HG03175 (cell line): Measurements from ENCODE around the gene ST3GAL2.
"Not testable (repeated sequence)": the region's sequence is repeated elsewhere in the genome, so short reads cannot be mapped to it uniquely, and the experiment has no call there.

ENCODE experiments used
- ATAC-seq: cut with Tn5 transposase; IDR thresholded peaks from one replicate; pipeline ENCODE4 v1.9.1; 2021; ENCODE audit warnings: mild to moderate bottlenecking, moderate library complexity; ENCODE audit not compliant: unreplicated experiment

Gene ST3GAL2

DNA sequence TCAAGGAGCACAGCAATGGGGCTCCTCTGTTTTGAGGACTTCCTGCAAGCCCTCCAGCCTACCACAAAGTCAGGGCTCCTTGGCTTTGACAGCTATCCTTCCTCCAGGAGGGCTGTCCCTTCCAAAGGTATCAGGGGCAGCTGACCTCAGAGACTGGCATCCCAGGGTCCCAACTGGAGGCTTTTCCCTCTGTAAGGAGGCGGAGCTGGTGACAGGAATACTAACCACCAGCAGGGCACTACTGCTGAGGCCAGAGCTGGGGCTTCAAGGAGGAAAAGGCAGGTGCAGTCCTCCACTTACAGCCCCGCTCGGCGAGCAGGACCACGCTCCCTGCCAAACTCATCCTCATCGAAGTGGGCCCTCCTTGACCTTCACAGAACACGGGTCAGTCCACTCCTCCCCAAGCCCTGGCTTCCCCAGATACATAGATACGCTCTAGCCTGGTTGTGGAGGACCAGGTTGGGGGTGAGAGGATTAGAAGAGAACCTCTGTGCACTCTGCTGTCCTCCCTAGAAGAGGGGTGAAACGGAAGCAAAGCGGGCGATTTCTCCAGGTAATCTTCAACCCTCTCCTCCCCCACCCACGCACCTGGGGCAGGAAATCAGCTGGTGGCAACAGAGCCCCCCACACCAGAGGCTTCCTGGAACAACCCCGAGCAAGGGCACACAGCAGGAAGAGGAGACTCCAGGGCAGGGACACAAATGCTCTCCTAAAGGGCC, 20.5 kb downstream of the ST3GAL2 start:
- no peak for ATAC-seq

DNA sequence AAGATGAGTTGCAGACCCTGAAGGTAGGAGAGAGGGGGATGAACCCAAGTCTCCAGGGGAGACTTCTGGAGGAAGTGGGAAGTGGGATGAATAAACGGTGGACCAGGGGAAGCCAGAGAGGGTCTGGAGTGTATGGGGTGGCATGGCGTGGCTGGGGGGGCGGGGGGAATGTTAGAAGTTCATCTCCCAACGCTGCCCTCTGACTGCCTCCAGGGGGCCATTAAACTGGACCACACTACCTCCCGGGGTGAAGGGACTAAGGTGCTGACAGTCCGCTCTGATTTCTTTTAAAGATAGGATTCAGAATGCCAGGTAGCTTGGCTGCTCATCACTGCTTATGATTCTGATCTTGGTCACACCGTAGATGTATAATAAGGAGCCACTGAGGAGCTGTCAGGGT, 21.2 kb downstream of the ST3GAL2 start:
- no peak for ATAC-seq

DNA sequence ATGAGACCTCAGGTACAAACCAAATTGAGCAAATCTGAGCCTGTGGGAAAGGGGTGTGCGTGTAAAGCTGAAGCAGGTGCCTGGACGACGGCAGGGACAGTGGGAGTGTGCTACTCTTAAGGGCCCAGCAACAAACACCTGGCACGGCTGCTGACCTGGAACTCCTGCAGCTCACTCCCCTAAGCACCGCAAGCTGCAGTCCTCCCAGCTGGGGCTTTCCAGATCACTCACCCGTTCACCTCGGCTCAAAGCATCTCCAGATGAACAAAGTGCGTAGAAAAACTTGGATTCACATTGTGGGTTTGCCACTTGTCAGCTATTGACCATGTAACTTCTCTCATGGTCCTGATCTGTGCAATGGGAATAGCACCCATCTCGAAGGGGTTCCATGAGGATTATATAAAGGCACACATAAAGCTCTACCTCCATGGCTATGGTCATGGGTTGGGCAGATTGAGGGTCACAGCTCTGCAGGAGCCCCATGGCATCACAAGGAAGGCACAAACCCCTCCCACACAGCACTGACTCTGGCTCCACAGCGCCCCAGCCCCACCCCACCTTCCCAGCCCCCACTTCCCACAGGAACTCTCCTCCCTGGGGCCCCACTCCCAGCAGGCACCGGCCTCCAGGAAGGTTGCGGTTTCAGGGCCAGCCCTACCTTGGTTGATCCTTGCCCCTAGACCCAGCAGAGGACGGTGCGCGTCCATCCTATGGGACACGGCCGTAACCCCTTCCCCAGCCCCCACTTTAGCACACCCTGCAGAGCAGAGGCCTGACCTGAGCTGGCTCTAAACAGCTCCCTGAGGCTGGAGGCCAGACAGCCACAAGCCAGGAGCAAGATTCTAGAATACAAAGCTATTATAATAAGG, 21.9 kb downstream of the ST3GAL2 start:
- ATAC-seq, result peak; percentile 82

DNA sequence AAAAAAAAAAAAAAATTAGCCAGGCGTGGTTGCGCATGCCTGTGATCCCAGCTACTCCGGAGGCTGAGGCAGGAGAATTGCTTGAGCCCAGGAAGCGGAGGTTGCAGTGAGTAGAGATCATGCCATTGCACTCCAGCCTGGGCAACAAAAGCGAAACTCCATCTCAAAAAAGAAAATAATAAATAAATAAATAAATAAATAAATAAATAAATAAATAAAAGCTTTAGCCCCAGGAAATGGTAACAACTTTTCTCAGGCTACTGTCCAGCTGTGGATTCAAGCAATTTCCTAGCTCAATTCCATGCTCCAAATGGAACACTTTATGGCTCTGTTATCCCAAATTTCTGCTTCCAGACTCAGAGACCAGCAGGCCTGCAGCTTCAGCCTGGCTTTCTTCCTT, 25.3 kb downstream of the ST3GAL2 start:
- not testable (repeated sequence) for ATAC-seq

DNA sequence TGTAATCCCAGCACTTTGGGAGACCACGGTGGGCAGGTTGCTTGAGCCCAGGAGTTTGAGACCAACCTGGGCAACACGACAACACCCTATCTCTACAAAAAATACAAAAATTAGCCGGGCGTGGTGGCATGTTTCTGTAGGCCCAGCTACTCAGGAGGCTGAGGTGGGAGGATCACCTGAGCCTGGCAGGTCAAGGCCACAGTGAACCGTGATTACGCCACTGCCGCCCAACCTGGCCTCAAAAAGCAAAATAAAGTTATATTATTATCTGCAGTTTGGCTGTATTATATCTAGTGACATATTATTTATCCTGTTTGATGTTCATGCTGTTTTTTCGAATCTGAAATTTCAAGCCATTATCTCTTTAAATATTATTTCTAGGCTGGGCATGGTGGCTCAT, 26.5 kb downstream of the ST3GAL2 start:
- no peak for ATAC-seq

DNA sequence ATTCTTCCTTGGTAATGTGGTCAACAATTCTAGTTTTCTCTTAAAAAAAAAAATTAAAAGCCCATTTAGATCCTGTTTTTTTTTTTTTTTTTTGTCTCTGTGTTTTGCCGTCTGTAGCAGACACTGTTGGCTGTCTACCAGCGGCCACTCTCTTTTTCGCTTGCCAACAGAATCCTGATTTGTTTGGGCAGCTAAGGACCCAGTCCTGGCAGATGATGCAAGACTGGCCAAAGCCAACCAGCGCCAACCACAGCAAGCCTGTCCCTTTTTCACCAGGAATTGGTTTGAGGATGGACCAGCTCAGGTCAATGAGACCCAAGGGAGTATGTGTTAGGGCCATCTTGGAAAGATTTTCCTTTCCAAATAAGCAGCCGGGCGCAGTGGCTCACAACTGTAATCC, 28.2 kb downstream of the ST3GAL2 start:
- no peak for ATAC-seq

DNA sequence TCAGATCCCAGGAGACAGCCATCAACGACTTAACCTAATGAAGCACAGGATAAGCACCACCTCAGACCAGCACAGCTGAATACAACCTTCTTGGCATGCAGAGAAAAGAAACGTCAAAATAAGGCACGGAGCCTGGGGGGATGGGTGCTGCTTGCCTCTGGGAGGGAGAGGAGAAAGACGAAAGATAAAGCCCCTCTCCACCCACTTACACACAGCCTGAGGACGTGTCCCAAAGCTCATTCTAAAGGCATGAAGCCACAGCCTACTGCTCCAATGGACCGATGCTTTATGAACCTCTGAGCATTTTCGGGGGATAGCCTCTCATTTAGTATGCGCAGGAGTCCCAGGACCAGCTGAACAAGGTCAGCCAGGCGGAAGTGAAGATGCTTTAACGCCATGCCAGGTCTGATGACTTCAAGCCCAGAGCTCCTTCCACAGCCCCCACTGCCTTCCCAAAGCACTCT, 31.1 kb downstream of the ST3GAL2 start:
- no peak for ATAC-seq

DNA sequence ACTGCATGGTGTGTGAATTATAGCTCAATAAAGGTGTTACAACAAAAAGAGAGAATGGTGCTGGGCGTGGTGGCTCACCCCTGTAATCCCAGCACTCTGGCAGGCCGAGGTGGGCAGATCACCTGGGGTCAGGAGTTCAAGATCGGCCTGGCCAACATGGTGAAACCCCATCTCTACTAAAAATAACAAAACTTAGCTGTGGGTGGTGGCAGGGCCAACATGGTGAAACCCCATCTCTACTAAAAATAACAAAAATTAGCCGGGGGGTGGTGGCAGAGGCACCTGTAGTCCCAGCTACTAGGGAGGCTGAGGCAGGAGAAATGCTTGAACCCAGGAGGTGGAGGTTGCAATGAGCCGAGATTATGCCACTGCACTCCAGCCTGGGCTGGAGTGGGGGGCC, 32.8 kb downstream of the ST3GAL2 start:
- not testable (repeated sequence) for ATAC-seq

DNA sequence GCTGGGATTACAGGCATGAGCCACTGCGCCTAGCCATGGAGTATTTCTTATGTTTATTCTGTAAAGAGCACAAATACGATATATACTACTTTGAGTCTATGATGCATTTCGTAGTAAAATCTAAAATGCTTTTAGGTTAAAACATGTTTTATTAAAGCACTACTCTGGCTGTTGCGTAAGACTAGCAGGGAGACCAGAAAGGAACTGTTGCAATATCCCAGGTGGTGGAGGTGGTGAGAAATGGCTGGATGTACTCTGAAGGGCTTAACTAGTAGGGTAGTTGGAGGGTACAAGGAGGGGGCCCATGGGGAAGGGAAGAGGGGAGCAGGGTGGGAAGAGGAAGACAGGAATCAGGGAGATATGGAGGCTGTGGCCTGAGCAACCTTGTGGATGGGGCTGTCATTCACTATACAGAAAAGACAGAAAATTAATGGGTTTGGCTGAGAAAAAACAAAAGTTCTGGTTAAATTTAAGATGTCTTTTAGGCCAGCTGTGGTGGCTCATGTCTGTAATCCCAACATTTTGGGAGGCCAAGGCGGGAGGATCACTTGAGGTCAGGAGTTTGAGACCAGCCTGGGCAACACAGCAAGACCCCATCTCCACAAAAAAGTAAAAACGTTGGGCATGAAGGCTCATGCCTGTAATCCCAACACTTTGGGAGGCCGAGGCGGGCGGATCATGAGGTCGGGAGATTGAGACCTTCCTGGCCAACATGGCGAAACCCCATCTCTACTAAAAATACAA, 35.8 kb downstream of the ST3GAL2 start:
- no peak for ATAC-seq

DNA sequence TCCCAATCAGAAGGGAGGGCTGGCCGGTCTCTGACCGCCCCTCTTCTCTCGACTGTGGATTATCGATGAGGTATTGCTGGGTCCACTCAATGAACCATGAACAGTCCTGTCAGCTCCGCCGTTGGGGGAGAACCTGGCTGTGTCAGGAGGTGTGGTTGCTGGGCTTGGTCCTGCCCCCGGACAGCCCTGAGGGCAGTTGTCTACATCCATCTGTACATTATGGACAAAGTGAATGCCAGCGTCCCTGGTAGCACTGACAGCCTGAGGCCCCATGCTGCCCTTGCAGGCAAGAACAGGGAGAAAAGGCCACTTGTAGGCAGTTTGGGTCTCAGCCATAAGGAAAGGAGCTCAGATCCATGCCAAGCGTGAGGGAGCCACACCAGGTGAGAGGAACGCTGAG, 38.9 kb downstream of the ST3GAL2 start:
- no peak for ATAC-seq

DNA sequence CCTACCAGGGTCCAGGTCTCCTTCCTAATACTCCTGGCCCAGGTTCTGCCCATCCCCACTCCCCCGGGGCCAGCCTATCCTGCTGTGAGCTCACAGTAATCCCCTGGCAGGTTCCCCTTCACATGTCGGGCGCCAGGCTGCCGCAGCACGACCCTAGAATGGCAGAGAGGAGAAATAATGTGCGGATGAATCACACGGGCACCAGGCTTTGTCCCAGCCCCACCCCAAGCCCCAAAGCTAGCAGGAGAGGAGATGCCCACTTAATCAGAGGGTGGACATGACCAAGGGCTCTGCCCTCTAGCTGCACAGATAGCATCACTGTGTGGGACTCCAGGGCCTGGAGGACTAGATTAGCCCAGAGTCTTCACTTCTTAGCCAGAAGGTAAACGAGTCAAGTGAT, 39.5 kb downstream of the ST3GAL2 start:
- no peak for ATAC-seq

DNA sequence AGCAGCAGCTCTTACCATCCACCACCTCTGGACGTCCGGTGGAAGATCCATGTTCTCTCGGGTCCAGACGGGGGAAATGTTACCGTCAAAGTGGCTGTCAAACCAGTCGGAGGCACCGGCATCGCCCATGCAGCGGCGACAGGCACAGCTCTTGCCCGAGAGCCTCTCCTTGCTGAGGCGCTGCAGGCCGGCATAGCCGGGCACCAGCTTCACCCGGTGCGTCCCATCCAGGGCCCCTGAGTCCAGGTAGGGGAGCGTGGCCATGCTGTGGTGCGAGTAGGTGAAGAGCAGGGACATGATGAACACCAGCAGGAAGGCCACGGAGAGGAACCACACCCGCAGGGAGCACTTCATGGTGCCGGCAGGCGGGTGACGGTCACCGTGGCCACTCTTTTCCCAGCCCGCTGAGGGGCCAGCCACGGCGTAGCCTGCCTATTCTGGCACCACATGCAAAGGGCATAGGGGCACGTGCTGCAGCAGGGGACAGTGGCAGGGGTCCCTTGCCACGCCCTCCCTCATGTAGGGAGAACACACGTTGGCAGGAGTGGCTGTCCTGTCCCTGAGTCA, 40.6 kb downstream of the ST3GAL2 start:
- ATAC-seq, result no peak

DNA sequence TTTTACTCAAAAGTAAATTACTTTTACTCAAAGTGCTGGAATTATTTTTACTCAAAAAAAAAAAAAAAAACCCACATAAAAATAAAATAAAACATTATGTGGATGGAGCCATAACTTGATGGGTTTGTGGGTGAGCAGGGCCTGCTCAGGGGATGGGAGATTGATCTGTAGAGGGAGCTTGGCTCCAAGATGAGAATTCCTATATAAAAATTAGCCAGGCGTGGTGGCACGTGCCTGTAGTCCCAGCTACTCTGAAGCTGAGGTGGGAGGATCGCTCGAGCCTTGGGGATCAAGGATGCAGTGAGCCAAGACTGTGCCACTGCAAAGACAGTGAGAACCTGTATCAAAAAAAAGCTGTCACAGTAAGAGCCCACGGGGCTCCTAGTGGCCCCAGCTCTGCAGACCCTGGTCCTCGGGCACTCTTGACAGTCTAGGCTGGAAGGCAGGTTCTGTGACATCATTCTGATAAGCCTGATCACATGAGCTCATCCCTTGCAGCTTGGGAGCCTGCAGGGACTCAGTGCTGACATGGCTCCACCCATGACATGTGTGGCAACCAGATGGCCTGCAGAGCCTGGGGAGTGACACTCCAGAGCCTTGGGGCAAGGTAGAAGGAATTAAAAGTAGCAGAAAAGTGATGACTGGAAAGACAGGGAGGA, 42.5 kb downstream of the ST3GAL2 start:
- no peak for ATAC-seq

DNA sequence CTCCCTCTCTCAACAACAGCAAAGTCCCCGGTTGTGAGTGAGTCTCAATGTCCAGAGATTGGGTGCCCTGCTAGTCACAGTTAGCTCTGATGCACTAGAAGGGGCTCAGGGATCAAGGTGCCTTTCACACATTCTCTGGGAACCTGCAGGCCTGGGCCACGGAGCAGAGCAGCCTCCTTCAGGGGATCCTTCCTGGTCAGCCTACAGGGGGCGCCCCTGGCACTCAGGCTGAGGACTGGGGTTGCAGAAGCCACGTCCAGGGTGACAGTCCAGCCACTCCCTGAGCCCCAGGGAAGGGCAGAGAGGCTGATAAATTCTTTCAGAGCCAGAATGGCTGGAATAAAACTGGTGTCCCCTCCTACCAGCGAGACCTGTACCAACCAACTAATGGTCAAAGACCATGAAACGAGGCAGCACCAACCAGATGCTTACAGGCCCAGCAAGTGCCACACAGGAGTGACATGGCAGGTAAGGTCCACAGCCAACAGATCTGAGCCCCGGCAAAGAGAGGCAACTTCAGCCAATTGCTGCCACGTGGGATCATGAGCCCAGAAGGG, 43.5 kb downstream of the ST3GAL2 start:
- ATAC-seq, result no peak

DNA sequence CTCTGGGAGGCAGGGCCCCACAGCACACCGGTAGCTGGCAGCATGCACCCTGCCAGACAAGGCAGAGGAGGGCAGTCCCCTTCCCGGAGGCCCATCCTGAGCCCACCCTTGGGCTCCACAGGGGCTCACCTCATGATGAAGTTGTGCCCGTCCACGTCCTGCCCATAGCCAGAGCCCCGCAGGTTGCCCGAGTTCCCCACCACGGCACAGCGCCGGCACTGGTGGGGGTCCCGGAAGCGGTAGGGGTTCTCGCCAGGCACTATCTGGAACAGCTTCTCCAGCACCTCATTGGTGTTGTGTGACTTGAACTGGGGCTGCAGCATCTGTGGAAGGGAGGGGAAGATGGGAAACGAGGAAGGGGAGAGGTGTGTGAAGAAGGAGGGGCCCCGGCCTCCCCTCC, 44.0 kb downstream of the ST3GAL2 start:
- no peak for ATAC-seq

DNA sequence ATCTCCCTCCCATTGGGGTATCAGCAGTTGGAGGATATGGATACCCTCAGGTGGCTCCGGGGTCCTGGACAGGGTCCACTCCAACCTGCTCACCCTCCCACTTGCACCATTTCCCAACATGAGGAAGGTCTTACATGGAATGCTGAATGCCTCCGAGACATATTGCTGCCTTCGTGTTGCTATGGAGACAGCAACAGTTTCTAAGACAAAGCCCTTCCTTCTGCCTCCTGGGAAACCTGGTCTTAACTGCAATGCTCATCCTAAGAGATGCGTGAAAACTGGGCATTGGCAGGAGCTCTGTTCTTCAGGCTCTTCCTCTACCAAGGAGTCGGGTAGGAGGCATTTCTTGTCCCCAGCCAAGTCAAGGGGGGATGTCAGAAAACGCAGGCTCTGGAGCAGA, 45.2 kb downstream of the ST3GAL2 start:
- no peak for ATAC-seq

DNA sequence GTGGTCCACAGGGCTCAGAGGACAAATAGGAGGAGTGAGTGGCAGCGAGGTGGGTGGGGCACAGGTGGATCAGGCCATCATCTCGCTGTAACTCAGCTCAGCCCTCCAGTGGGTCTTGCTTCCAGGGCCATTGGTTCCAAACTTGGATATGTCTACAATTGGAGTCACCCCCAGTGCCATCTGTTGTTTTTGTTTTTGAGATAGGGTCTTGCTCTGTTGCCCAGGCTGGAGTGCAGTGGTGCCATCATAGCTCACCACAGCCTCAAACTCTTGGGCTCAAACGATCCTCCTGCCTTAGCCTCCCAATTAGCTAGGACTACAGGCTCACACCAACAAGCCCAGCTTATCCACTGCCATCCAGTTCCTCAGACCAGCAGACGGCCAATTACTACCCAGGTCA, 46.3 kb downstream of the ST3GAL2 start:
- ATAC-seq, result no peak

DNA sequence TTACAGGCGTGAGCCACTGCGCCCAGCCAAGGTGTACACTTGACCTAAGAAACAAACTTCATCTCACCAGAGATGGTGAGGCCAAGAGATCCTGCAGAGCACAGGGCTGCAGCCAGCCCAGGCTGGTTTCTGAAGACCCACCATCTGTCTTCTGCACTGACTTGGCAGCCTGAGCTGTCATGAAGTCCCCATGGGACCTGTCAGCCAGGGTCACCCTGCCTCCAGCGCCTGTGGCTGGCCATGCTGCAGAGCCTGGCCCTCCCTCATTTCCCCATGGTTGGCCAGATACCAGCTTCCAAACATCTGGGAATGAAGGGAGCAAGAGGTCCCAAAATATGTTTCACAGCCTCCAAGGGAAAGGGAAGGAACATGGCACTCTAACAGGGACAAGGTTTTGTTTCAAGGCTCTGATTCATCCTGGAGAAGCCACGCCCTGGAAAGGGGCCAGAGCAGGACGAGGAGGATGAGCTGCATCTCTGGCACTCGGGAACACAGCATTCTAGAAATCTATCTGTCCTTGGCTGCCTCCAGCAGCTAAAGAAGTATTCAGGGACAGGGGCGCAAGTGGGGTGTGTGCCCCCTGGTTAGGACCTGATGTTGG, 46.9 kb downstream of the ST3GAL2 start:
- no peak for ATAC-seq

DNA sequence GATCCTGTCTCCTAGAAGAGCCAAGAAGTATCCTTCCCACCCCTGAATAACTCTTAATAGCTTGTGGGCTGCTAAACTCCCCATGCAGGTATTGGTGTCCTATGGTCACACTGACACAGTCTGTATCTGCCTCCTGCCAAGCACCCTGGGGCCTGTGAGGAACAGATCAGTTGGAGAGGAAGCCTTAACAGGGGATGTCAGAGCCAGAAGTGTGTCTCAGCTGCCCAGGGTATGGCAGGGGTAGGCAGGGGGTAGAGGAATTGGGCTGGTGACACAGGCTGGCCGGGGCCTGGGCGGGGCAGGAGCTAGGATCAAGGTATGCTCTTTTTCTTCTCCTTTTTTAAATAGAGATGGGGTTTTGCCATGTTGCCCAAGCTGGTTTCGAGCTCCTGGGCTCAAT, 47.5 kb downstream of the ST3GAL2 start:
- ATAC-seq, result no peak

DNA sequence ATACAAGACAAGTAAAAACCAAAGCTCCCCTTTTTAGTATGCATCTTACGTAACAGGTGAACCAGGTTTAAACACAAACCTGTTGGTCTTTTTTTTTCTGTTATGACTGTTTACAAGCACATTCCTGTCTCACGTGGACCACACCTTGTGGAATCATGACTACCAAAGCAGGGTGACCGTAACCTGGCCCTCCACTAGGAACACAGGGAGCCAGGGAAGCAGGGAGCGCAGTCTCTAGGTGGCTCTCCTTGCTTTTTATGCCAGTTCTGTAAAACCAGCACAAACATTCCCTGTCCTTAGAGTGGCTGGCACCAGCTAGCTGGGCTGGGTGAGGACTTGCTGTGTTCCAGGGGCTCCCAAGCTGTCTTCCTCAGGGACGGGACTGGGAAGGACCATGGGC, 48.1 kb downstream of the ST3GAL2 start:
- ATAC-seq, result no peak
